H1 (cell line): ENCODE results near the gene KPNA1.

ENCODE experiments used
- BACH1 ChIP-seq: IDR thresholded peaks from 2 replicates; pipeline ENCODE4 v1.6.1; 2012; ENCODE audit warnings: low read length, improper control_type of control experiment
- CBX5 ChIP-seq: fragments of 300-800, 300-1000 bp; sonication (generic); IDR thresholded peaks from 2 replicates; pipeline ENCODE4 v1.7.1; 2016; ENCODE audit warnings: antibody characterized with exemption, low read length, low read depth
- CHD2 ChIP-seq: IDR thresholded peaks from 2 replicates; pipeline ENCODE4 v1.6.1; 2012; ENCODE audit warnings: low read length, improper control_type of control experiment
- EZH2 ChIP-seq: fragments of 200-600 bp; sonication (generic); IDR thresholded peaks from 2 replicates; pipeline ENCODE4 v1.7.1; 2012; ENCODE audit warnings: low read depth, mild to moderate bottlenecking, moderate library complexity, low read length, inconsistent platforms; ENCODE audit not compliant: severe bottlenecking
- GTF2F1 ChIP-seq: IDR thresholded peaks from 2 replicates; pipeline ENCODE4 v1.6.1; 2012; ENCODE audit warnings: low read depth, low read length, improper control_type of control experiment, borderline replicate concordance
- JUND ChIP-seq: IDR thresholded peaks from 2 replicates; pipeline ENCODE4 v1.6.1; 2011; ENCODE audit warnings: mild to moderate bottlenecking, improper control_type of control experiment, low read length
- KDM5A ChIP-seq: fragments of 200-600 bp; IDR thresholded peaks from 2 replicates; pipeline ENCODE4 v1.7.1; 2012; ENCODE audit warnings: mild to moderate bottlenecking, low read length, inconsistent platforms, mixed read lengths
- NRF1 ChIP-seq: IDR thresholded peaks from 2 replicates; pipeline ENCODE4 v1.6.1; 2011; ENCODE audit warnings: mild to moderate bottlenecking, low read depth, low read length, improper control_type of control experiment
- SP1 ChIP-seq: IDR thresholded peaks from 2 replicates; pipeline ENCODE4 v1.6.1; 2011; ENCODE audit warnings: low read depth, low read length
- YY1 ChIP-seq: IDR thresholded peaks from 2 replicates; pipeline ENCODE4 v1.6.1; 2011; ENCODE audit warnings: low read depth, mild to moderate bottlenecking, low read length
- TF ChIP-seq, protein P1 (sequence below), 3 experiments: IDR thresholded peaks; 1 replicate in 2 of 3; 2 replicates in 1 of 3; pipeline versions ENCODE4 v1.5.1 to v1.6.1; 2011; ENCODE audit warnings: low read length in 3 of 3, mild to moderate bottlenecking in 3 of 3, inconsistent platforms in 2 of 3, low read depth in 1 of 3, moderate library complexity in 1 of 3; ENCODE audit not compliant: insufficient read depth in 1 of 3; ENCODE audit errors: control extremely low read depth in 1 of 3
- TF ChIP-seq, protein P2 (sequence below): fragments of 300-600 bp; sonication (generic); IDR thresholded peaks from 2 replicates; pipeline ENCODE4 v1.7.1; 2012; ENCODE audit warnings: low read length, moderate library complexity, mild to moderate bottlenecking, inconsistent platforms; ENCODE audit not compliant: insufficient replicate concordance
- TF ChIP-seq, protein P3 (sequence below): IDR thresholded peaks from 2 replicates; pipeline ENCODE4 v1.6.1; 2011; ENCODE audit warnings: low read depth, mild to moderate bottlenecking, low read length; ENCODE audit not compliant: insufficient read depth
- TF ChIP-seq, protein P4 (sequence below): IDR thresholded peaks from 2 replicates; pipeline ENCODE4 v1.6.1; 2012; ENCODE audit warnings: inconsistent platforms

DNA sequence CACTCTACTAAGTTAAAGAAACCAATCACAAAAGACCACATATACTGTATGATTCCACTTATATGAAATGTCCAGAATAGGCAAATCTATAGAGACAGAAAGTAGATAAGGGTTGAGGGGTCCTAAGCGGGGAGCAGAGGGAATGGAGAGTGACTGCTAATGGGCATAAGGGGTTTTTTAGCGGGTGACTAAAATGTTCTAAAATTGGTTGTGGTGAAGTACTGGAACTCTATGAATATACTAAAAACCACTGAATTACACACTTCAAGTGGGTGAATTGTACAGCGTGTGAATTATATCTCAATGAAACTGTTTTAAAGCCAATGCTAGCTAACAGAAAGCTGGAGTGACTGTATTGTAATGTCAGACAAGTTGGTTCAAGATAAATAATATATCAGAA lies 33.3 kb downstream of the KPNA1 start:
- TF ChIP-seq, protein P1, sequence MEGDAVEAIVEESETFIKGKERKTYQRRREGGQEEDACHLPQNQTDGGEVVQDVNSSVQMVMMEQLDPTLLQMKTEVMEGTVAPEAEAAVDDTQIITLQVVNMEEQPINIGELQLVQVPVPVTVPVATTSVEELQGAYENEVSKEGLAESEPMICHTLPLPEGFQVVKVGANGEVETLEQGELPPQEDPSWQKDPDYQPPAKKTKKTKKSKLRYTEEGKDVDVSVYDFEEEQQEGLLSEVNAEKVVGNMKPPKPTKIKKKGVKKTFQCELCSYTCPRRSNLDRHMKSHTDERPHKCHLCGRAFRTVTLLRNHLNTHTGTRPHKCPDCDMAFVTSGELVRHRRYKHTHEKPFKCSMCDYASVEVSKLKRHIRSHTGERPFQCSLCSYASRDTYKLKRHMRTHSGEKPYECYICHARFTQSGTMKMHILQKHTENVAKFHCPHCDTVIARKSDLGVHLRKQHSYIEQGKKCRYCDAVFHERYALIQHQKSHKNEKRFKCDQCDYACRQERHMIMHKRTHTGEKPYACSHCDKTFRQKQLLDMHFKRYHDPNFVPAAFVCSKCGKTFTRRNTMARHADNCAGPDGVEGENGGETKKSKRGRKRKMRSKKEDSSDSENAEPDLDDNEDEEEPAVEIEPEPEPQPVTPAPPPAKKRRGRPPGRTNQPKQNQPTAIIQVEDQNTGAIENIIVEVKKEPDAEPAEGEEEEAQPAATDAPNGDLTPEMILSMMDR (IDR thresholded peaks at IDR 0.05; ENCODE audit: control extremely low read depth in 1 of 3, insufficient read depth in 1 of 3, low read depth in 1 of 3, low read length in 3 of 3) = no peak
- no peak for TF ChIP-seq GTF2F1
- no peak for TF ChIP-seq EZH2
- TF ChIP-seq KDM5A = no peak
- TF ChIP-seq, protein P2, sequence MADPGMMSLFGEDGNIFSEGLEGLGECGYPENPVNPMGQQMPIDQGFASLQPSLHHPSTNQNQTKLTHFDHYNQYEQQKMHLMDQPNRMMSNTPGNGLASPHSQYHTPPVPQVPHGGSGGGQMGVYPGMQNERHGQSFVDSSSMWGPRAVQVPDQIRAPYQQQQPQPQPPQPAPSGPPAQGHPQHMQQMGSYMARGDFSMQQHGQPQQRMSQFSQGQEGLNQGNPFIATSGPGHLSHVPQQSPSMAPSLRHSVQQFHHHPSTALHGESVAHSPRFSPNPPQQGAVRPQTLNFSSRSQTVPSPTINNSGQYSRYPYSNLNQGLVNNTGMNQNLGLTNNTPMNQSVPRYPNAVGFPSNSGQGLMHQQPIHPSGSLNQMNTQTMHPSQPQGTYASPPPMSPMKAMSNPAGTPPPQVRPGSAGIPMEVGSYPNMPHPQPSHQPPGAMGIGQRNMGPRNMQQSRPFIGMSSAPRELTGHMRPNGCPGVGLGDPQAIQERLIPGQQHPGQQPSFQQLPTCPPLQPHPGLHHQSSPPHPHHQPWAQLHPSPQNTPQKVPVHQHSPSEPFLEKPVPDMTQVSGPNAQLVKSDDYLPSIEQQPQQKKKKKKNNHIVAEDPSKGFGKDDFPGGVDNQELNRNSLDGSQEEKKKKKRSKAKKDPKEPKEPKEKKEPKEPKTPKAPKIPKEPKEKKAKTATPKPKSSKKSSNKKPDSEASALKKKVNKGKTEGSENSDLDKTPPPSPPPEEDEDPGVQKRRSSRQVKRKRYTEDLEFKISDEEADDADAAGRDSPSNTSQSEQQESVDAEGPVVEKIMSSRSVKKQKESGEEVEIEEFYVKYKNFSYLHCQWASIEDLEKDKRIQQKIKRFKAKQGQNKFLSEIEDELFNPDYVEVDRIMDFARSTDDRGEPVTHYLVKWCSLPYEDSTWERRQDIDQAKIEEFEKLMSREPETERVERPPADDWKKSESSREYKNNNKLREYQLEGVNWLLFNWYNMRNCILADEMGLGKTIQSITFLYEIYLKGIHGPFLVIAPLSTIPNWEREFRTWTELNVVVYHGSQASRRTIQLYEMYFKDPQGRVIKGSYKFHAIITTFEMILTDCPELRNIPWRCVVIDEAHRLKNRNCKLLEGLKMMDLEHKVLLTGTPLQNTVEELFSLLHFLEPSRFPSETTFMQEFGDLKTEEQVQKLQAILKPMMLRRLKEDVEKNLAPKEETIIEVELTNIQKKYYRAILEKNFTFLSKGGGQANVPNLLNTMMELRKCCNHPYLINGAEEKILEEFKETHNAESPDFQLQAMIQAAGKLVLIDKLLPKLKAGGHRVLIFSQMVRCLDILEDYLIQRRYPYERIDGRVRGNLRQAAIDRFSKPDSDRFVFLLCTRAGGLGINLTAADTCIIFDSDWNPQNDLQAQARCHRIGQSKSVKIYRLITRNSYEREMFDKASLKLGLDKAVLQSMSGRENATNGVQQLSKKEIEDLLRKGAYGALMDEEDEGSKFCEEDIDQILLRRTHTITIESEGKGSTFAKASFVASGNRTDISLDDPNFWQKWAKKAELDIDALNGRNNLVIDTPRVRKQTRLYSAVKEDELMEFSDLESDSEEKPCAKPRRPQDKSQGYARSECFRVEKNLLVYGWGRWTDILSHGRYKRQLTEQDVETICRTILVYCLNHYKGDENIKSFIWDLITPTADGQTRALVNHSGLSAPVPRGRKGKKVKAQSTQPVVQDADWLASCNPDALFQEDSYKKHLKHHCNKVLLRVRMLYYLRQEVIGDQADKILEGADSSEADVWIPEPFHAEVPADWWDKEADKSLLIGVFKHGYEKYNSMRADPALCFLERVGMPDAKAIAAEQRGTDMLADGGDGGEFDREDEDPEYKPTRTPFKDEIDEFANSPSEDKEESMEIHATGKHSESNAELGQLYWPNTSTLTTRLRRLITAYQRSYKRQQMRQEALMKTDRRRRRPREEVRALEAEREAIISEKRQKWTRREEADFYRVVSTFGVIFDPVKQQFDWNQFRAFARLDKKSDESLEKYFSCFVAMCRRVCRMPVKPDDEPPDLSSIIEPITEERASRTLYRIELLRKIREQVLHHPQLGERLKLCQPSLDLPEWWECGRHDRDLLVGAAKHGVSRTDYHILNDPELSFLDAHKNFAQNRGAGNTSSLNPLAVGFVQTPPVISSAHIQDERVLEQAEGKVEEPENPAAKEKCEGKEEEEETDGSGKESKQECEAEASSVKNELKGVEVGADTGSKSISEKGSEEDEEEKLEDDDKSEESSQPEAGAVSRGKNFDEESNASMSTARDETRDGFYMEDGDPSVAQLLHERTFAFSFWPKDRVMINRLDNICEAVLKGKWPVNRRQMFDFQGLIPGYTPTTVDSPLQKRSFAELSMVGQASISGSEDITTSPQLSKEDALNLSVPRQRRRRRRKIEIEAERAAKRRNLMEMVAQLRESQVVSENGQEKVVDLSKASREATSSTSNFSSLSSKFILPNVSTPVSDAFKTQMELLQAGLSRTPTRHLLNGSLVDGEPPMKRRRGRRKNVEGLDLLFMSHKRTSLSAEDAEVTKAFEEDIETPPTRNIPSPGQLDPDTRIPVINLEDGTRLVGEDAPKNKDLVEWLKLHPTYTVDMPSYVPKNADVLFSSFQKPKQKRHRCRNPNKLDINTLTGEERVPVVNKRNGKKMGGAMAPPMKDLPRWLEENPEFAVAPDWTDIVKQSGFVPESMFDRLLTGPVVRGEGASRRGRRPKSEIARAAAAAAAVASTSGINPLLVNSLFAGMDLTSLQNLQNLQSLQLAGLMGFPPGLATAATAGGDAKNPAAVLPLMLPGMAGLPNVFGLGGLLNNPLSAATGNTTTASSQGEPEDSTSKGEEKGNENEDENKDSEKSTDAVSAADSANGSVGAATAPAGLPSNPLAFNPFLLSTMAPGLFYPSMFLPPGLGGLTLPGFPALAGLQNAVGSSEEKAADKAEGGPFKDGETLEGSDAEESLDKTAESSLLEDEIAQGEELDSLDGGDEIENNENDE = no peak
- no peak for TF ChIP-seq YY1
- TF ChIP-seq, protein P3, sequence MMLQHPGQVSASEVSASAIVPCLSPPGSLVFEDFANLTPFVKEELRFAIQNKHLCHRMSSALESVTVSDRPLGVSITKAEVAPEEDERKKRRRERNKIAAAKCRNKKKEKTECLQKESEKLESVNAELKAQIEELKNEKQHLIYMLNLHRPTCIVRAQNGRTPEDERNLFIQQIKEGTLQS = no peak
- no peak for TF ChIP-seq CBX5
- TF ChIP-seq JUND = no peak
- no peak for TF ChIP-seq BACH1
- TF ChIP-seq SP1 = no peak
- TF ChIP-seq CHD2 = no peak
- TF ChIP-seq NRF1 = no peak
- TF ChIP-seq, protein P4, sequence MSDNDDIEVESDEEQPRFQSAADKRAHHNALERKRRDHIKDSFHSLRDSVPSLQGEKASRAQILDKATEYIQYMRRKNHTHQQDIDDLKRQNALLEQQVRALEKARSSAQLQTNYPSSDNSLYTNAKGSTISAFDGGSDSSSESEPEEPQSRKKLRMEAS = no peak
